Mesenchymal stem cell (in vitro differentiated cells and primary cell): ENCODE measurements around the gene WDR59.
A peak's percentile ranks its signal among the peaks of the same experiment; 100 is the strongest.
"Not testable (repeated sequence)": the region's sequence is repeated elsewhere in the genome, so short reads cannot be mapped to it uniquely, and the experiment has no call there.

Experiments used
- DNase-seq: peaks from one replicate; pipeline ENCODE4 v3.0.0-alpha.2; 2013
- H2AFZ ChIP-seq: one replicate; pipeline ENCODE4 v1.6.1; 2013; ENCODE audit warnings: low read depth, mild to moderate bottlenecking, control low read depth, inconsistent platforms, low read length, moderate library complexity
- H2AK5ac ChIP-seq: 2 replicates; pipeline ENCODE4 v1.6.1; 2013; ENCODE audit warnings: low read length, moderate library complexity, mild to moderate bottlenecking, inconsistent platforms; ENCODE audit not compliant: severe bottlenecking
- H2BK120ac ChIP-seq: one replicate; pipeline ENCODE4 v1.6.1; 2013; ENCODE audit warnings: low read depth, mild to moderate bottlenecking, inconsistent platforms, low read length, moderate library complexity
- H2BK12ac ChIP-seq, 2 experiments: one replicate each; pipeline ENCODE4 v1.6.1; 2013; ENCODE audit warnings: inconsistent platforms in 2 of 2, low read length in 2 of 2, mild to moderate bottlenecking in 2 of 2, moderate library complexity in 2 of 2, control low read depth in 1 of 2
- H2BK15ac ChIP-seq: one replicate; pipeline ENCODE4 v1.6.1; 2013; ENCODE audit warnings: mild to moderate bottlenecking, low read depth, inconsistent platforms; ENCODE audit not compliant: poor library complexity, severe bottlenecking
- H2BK5ac ChIP-seq: 2 replicates; pipeline ENCODE4 v1.6.1; 2013; ENCODE audit warnings: low read depth, mild to moderate bottlenecking, low read length, control low read depth, inconsistent platforms; ENCODE audit not compliant: poor library complexity, severe bottlenecking
- H3K14ac ChIP-seq, 2 experiments: one replicate each; pipeline ENCODE4 v1.6.1; 2013; ENCODE audit warnings: inconsistent platforms in 2 of 2, low read length in 2 of 2, control low read depth in 1 of 2, mild to moderate bottlenecking in 1 of 2, moderate library complexity in 1 of 2
- H3K18ac ChIP-seq, 2 experiments: one replicate each; pipeline ENCODE4 v1.6.1; 2013; ENCODE audit warnings: inconsistent platforms in 2 of 2, low read length in 2 of 2, control low read depth in 1 of 2, low read depth in 1 of 2, mild to moderate bottlenecking in 1 of 2
- H3K23ac ChIP-seq, 2 experiments: one replicate each; pipeline ENCODE4 v1.6.1; 2013; ENCODE audit warnings: inconsistent platforms in 2 of 2, low read length in 2 of 2, mild to moderate bottlenecking in 2 of 2, moderate library complexity in 2 of 2, control low read depth in 1 of 2
- H3K27ac ChIP-seq: 2 replicates; pipeline ENCODE4 v1.5.1; 2013; ENCODE audit warnings: mild to moderate bottlenecking, moderate library complexity, low read length, control low read depth, inconsistent platforms; ENCODE audit not compliant: poor library complexity, severe bottlenecking
- H3K27me3 ChIP-seq, 2 experiments: 2 replicates each; pipeline versions ENCODE4 v1.6.1 to v1.7.0; 2013; ENCODE audit warnings: low read length in 2 of 2, mild to moderate bottlenecking in 2 of 2, moderate library complexity in 2 of 2, control low read depth in 1 of 2, inconsistent platforms in 1 of 2; ENCODE audit not compliant: control insufficient read depth in 1 of 2, insufficient read depth in 1 of 2
- H3K36me3 ChIP-seq, 2 experiments: 2 replicates each; pipeline versions ENCODE4 v1.6.1 to v1.7.0; 2013; ENCODE audit warnings: low read length in 2 of 2, control low read depth in 1 of 2, inconsistent platforms in 1 of 2, low read depth in 1 of 2, mild to moderate bottlenecking in 1 of 2; ENCODE audit not compliant: insufficient read depth in 2 of 2, control insufficient read depth in 1 of 2
- H3K4ac ChIP-seq, 2 experiments: one replicate each; pipeline ENCODE4 v1.6.1; 2013; ENCODE audit warnings: inconsistent platforms in 2 of 2, low read length in 2 of 2, mild to moderate bottlenecking in 2 of 2, moderate library complexity in 2 of 2, control low read depth in 1 of 2, low read depth in 1 of 2
- H3K4me1 ChIP-seq: 2 replicates; pipeline ENCODE4 v1.6.1; 2013; ENCODE audit warnings: low read depth, low read length, control low read depth; ENCODE audit not compliant: control insufficient read depth, insufficient read depth
- H3K4me2 ChIP-seq: 2 replicates; pipeline ENCODE4 v1.6.1; 2013; ENCODE audit warnings: low read length, mild to moderate bottlenecking, inconsistent platforms; ENCODE audit not compliant: poor library complexity, severe bottlenecking
- H3K4me3 ChIP-seq, 2 experiments: 2 replicates each; pipeline versions ENCODE4 v1.5.1 to v1.7.0; 2013; ENCODE audit warnings: low read length in 2 of 2, mild to moderate bottlenecking in 2 of 2, control low read depth in 1 of 2, low read depth in 1 of 2; ENCODE audit not compliant: insufficient read depth in 1 of 2
- H3K79me1 ChIP-seq: replicated peaks from 2 replicates; pipeline ENCODE4 v1.6.1; 2013; ENCODE audit warnings: mild to moderate bottlenecking, control low read depth, low read length, inconsistent platforms; ENCODE audit not compliant: poor library complexity, severe bottlenecking
- H3K9ac ChIP-seq: 2 replicates; pipeline ENCODE4 v1.7.0; 2013; ENCODE audit warnings: mild to moderate bottlenecking, low read length, moderate library complexity
- H3K9me3 ChIP-seq: 2 replicates; pipeline ENCODE4 v1.7.0; 2013; ENCODE audit warnings: mild to moderate bottlenecking, low read length; ENCODE audit not compliant: control insufficient read depth
- H4K8ac ChIP-seq: one replicate; pipeline ENCODE4 v1.6.1; 2013; ENCODE audit warnings: inconsistent platforms, mild to moderate bottlenecking, low read length, moderate library complexity
- H4K91ac ChIP-seq: one replicate; pipeline ENCODE4 v1.6.1; 2013; ENCODE audit warnings: mild to moderate bottlenecking, low read length, inconsistent platforms
- WGBS: methylation state at CpG from one replicate; pipeline ENCODE4 v1.1.7; 2013; ENCODE audit warnings: mixed read lengths; 5-methylcytosine and 5-hydroxymethylcytosine counted together

WDR59 gene

DNA sequence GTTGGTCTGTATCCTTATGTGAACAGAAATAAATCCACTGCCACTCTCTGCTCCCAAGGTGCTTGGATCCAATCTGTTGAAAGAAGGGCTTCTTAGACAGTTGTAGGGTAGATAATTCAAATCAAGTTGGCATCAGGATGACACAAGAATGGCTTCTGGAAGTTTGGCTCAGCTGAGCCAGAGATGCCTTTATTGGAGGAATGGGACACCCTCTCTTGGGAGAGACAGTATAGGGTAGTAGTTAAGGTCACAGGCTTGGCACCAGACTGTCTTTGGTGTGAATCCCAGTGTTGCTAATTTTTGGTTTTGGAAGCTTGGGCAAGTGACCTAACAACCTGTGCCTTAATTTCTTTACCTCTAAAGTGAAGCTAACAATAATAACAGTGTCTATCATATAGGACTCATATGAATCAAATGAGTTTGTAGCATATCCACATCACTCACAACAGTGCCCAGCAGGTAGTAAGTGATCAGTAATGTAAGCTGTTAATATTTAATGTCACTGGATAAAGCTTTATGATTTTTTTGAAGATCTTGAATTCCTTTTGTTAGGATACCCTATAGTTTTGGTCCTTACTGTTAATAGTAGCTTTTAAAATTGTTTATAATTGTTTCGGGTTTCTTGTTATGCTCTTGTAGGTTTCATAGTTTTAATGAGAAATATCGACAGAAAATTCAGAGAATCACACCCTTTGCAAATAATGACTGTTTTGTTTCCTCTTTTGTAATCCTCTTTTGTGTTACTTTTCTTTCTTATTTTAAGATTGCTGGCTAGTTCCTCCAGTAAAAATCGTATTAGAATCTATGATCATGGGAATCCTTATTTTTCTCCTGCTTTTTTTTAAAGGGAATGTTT is 33.0 kb upstream of the WDR59 start:
- Histone ChIP-seq H4K8ac (no peak overlapping the region), H3K4ac (no peak overlapping the region), H3K4me2 (no peak overlapping the region), H3K9ac (no peak overlapping the region), H3K4me3 (no peak overlapping the region), H3K79me1 (peaks cover 15% of the 10 kb centered on the region), H2BK5ac (no peak overlapping the region), H3K14ac (no peak overlapping the region), H3K9me3 (peaks cover 10% of the 10 kb centered on the region), H3K27me3 (no peaks in the 10 kb centered on the region), H2AK5ac (peak overlapping the region; percentile 79), H4K91ac (no peak overlapping the region), H2BK15ac (no peak overlapping the region), H3K36me3 (peaks cover 0 to 4% of the 10 kb centered on the region in 2 experiments), H3K18ac (no peak overlapping the region), H3K27ac (peak overlapping the region; percentile 2), H2BK120ac (no peak overlapping the region), H2AFZ (no peak overlapping the region), H3K4me1 (peaks cover 2% of the 10 kb centered on the region), H2BK12ac (no peak overlapping the region), H3K23ac (no peak overlapping the region)
- no CpG with 5 or more reads among the region's 3 CpGs for WGBS
- DNase-seq, result no peak

DNA sequence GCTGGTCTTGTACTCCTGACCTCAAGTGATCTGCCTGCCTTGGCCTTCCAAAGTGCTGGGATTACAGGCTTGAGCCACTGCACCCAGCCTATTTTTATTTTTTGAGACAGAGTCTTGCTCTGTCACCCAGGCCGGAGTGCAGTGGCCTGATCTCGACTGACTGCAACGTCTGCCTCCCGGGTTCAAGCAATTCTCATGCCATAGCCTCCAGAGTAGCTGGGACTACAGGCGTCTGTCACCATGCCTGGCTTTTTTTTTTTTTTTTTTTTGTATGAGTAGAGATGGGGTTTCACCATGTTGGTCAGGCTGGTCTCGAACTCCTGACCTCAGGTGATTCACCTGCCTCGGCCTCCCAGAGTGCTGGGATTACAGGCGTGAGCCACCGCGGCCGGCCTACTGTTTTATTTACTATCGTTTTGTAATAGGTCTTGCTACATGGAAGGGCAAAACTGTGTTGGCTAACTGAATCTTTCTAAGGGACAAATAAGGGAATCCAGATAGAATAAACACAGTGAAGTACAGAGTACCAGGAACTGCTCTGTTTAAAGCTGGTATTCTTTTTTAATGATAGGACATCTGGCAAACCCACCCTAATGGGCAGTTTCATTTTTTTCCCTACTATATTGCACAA is 31.6 kb upstream of the WDR59 start:
- H3K4me3 ChIP-seq, H2BK5ac ChIP-seq, H3K4ac ChIP-seq, H3K9me3 ChIP-seq, H3K4me1 ChIP-seq, H3K18ac ChIP-seq, DNase-seq, H2BK12ac ChIP-seq, H2AK5ac ChIP-seq, H3K27ac ChIP-seq, H3K23ac ChIP-seq, H3K36me3 ChIP-seq, H3K9ac ChIP-seq, H2BK15ac ChIP-seq, H4K91ac ChIP-seq, H3K4me2 ChIP-seq, H2BK120ac ChIP-seq, H3K27me3 ChIP-seq, H4K8ac ChIP-seq, H2AFZ ChIP-seq, H3K14ac ChIP-seq: not testable (repeated sequence)
- H3K79me1 ChIP-seq, result peaks cover 15% of the 10 kb centered on the region
- 94% methylated on average over 12 of the region's 12 CpGs for WGBS

- Histone ChIP-seq H2AFZ (no peak overlapping the region), H3K14ac (no peak overlapping the region), H2AK5ac (no peak overlapping the region), H3K27ac (no peak overlapping the region), H3K9me3 (no peaks in the 10 kb centered on the region), H3K4me1 (peaks cover 7% of the 10 kb centered on the region), H3K4me3 (no peak overlapping the region), H4K8ac (no peak overlapping the region), H2BK15ac (no peak overlapping the region), H3K9ac (no peak overlapping the region), H3K18ac (no peak overlapping the region), H2BK12ac (no peak overlapping the region), H2BK120ac (no peak overlapping the region), H3K4ac (no peak overlapping the region), H4K91ac (no peak overlapping the region), H3K79me1 (peaks cover 13% of the 10 kb centered on the region), H3K4me2 (no peak overlapping the region), H3K36me3 (no peaks in the 10 kb centered on the region), H3K23ac (no peak overlapping the region), H2BK5ac (no peak overlapping the region), H3K27me3 (no peaks in the 10 kb centered on the region)
- WGBS, result no CpG with 5 or more reads among the region's 2 CpGs
- no peak for DNase-seq
Observed at GRCh38 chr16:75014318-75014717, 29.4 kb upstream of the WDR59 start.

DNA sequence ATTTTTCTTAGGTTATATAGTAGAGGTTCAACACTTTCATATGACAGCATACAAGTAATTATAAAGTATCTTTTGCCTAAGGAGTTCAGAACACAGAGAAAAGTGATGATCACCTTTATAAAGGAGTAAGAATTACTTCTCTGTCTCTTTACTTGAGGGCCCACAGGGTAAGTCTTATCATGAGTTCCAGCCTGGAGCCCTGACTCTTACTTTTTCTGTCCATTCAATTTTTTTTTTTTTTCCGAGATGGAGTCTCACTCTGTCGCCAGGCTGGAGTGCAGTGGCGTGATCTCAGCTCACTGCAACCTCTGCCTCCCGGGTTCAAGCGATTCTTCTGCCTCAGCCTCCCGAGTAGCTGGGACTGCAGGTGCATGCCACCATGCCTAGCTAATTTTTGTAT is 28.2 kb upstream of the WDR59 start:
- H3K36me3 ChIP-seq, H3K4me3 ChIP-seq, H2BK15ac ChIP-seq, H2BK12ac ChIP-seq, H2AFZ ChIP-seq, H2BK120ac ChIP-seq, H2AK5ac ChIP-seq, H3K4ac ChIP-seq, H3K27ac ChIP-seq, H3K9me3 ChIP-seq, H3K27me3 ChIP-seq, H3K4me1 ChIP-seq, H4K91ac ChIP-seq, H4K8ac ChIP-seq, H3K4me2 ChIP-seq, H2BK5ac ChIP-seq, DNase-seq, H3K14ac ChIP-seq, H3K18ac ChIP-seq, H3K23ac ChIP-seq: not testable (repeated sequence)
- Histone ChIP-seq H3K79me1 (peaks cover 13% of the 10 kb centered on the region), H3K9ac (peak overlapping the region; percentile 81)
- WGBS, result 98% methylated on average over 6 of the region's 6 CpGs
